CMK (cell line): ENCODE results near the gene ALKBH4.
"Not testable (repeated sequence)": the region's sequence is repeated elsewhere in the genome, so short reads cannot be mapped to it uniquely, and the experiment has no call there.

ENCODE experiments used
- DNase-seq: peaks from one replicate; pipeline ENCODE4 v3.0.0-alpha.2; 2010; ENCODE audit warnings: low read depth

The ALKBH4 gene, protein sequence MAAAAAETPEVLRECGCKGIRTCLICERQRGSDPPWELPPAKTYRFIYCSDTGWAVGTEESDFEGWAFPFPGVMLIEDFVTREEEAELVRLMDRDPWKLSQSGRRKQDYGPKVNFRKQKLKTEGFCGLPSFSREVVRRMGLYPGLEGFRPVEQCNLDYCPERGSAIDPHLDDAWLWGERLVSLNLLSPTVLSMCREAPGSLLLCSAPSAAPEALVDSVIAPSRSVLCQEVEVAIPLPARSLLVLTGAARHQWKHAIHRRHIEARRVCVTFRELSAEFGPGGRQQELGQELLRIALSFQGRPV

DNA sequence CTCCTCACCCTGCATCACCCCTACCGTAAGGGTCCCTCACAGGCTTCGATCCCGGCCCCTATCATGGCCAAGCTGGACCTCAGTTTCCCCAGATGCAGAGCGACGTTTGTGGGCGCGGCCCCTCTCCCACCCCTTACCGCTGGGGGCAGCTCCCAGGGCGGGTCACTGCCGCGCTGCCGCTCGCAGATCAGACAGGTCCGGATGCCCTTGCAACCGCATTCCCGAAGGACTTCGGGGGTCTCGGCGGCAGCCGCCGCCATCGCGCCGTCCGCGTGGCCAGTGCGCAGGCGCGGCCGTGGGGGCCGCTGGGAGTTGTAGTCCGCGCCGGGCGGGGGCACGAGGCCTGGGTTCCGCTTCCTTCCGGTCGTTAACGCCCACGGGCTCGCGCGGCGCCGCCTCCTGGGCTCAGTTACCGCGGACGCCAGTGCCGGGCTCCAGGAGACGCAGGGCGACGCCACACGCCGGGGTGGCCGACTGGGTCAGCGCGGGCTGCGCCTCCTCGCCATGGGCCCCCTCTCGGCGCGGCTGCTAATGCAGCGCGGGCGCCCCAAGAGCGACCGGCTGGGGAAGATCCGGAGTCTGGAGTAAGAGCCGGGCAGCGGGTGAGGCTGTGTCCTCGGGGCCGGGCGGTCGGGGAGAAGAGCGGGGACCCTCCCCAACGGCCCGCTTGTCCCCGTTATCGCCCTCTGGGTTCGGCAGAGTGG, at the start of gene ALKBH4, which contains the start of gene LRWD1:
ALKBH4 (minus strand) TSS at position 287 of the 704 bp plus-strand sequence; CDS start at position 260, 27 bp downstream.
LRWD1 (plus strand) TSS at position 408 of the 704 bp plus-strand sequence; CDS start at position 505, 97 bp downstream.
- peak; percentile 90 for DNase-seq

DNA sequence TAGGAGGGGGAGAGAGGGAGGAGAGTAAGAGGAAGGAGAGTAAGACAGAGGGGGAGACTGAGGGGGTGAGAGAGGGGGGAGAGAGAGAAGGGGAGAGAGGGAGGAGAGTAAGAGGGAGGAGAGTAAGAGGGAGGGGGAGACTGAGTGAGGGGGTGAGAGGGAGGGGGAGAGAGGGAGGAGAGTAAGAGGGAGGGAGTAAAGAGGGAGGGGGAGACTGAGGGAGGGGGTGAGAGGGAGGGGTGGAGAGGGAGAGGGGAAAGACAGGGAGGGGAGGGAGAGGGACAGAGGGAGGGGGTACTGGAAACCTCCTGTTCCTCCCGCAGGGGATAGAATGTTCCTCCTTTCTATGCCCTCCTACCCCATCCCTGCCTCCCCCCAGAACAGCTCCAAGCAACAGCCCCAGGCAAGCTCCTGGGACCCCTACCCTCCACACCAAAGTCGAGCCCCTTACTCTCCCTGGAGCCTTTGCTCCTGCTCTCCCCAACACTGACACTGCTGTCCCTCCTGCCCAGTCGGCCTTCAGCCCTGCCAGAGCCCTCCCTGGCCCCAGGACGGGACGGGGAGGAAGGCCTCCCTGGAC, 48.1 kb upstream of the ALKBH4 start:
- peak; percentile 100 for DNase-seq

DNA sequence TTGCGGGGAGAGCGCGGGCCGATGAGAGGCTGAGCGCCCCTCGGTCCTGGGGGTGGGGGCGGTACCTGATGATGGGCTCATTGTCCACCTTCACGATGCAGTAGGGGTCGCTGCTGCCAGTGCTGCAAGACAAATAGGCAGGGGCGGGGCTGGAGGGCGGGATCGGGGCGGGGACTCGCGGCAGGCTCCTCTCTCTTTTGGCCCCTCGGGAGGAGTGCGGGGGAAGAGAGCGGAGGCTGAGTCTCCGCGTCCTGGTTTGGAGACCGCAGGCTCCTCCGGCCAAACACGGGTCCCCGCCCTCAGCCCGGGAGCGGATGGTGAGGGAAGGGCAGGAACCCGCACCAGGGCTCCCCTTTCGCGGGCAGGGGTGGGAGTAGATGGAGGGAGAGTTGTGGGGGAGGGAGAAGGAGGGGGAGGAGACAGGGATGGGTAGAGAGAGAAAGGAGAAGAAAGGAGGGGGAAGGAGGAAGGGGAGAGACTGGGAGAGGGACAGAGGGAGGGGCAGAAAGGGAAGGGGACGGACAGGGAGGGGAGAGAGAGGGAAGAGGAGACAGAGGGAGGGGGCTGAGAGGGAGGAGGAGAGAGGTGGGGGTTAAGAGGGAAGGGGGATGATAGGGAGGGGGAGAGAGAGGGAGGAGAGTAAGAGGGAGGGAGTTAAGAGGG, 47.3 kb upstream of the ALKBH4 start:
- DNase-seq, result not testable (repeated sequence)

DNA sequence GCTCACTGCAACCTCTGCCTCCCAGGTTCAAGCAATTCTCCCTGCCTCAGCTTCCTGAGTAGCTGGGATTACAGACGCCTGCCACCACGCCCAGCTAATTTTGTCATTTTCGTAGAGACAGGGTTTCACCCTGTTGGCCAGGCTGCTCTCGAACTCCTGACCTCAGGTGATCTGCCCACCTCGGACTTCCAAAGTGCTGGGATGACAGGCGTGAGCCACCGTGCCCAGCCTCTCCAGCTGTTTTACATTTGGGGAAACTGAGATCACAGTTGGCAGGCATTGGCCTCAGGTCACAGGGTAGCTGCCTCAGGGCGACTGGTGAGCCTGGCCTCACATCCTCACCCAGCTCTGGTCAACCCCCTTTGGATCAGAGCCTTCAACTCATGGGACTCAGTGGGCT, 45.9 kb upstream of the ALKBH4 start:
- not testable (repeated sequence) for DNase-seq

DNA sequence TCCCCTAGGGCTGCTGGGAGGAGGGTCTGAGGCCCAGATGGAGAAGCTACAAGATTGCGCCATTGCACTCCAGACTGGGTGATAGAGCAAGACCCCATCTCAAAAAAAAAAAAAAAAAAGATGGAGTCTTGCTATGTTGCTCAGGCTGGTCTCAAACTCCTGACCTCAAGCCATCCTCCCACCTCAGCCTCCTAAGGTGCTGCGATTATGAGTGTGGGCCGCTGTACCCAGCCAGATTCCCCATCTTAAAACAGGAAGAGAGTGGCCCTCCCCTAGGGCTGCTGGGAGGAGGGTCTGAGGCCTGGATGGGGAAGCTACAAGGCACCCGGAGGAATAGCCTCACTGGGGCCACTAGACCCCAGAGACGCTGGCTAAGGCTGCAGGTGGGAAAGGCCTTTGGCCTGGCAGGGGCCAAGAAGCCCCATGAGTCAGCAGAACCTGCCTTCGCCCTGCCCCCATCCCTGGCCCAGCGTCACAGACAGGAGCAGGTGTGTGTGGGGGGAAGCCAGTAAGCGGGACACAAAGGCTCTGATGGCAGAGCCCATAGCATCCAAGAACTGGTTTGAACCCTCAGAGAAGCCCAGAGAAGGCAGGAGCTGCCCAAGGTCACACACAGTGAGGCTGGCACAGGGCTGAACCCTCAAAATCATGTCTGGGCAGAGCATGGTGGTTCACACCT, 42.9 kb upstream of the ALKBH4 start:
- DNase-seq, result not testable (repeated sequence)

DNA sequence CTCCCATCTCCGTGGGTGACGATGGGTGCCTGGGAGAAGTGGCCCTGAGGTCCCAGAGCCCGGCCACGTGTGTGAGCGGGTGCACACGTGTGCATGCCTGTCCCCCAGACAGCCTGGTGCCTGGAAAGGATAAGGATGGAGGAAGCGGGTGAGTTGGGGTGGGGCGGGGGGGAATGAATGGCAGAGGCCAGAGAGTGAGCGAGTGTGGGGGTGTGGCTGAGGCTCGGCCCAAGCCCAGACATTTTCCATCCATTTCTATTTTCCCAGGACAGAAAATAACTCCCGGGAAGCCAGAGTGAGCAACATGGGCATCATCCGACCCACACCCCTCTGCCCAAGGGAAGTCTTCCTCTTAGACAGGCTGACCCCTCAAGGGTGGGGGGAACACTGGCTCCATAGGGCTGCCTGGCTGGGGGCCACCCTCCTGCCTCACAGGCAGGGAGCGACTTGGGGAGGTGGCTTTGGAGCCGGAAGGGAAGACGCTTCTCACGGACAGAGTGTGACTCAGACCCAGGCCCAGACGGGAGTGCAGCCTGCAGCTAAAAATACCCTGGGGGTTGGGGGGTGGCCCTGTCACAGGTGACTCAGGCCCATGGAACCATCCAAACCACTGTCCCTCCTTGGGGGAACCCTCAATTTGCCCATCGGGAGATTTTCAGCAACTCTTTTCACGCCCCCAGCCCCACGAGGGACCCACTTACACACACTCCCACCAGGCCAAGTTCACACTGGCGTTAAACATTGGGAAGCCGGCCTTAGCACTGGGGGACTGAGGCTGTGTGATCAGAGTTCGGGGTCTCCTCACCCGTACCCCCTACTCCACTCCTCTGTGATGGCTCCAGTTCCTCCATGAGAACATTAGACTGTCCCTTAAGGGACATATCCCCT, 40.9 kb upstream of the ALKBH4 start:
- DNase-seq, result not testable (repeated sequence)

DNA sequence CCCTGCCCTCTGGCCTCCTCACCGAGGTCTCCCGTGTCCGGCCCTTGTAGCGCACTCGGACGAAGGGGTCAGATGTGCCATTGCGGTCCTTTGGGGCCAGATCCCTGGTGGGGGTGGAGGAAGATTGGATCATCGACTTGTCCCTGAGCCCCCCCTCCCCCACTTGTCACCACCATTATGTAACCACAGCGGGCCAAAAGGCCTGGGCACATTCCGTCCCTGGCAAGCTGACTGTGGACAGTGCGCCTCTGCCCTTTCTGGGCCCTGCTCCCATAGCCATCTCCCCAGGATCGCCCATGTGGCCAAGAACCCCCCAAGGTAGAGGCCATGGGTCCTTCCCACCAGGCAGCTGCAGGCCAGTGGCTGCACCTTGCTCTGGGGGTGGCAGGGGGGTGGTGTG, 38.5 kb upstream of the ALKBH4 start:
- not testable (repeated sequence) for DNase-seq

DNA sequence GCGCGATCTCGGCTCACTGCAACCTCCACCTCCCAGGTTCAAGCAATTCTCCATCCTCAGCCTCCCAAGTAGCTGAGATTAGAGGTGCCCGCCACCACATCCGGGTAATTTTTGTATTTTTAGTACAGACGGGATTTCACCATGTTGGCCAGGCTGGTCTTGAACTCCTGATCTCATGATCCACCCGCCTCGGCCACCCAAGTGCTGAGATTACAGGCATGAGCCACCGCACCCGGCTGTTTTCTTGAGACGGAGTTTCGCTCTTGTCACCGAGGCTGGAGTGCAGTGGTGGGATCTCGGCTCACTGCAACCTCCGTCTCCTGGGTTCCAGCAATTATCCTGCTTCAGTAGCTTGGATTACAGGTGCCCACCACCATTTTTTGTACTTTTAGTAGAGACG, 33.7 kb upstream of the ALKBH4 start:
- DNase-seq, result not testable (repeated sequence)

DNA sequence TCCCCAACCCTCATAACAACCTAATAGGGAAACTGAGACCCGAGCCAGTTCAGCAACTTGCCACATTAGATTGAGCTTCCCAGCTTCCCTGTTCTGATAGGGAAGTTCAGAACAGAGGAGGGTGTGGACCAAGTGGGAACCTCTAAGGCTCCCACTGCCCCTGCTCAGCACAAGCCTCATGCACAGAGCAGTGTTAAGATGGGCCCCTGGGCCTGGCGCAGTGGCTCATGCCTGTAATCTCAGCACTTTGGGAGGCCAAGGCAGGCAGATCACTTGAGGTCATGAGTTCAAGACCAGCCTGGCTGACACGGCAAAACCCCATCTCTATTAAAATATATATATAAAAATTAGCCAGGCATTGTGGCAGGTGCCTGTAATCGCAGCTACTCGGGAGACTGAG, 32.6 kb upstream of the ALKBH4 start:
- DNase-seq, result not testable (repeated sequence)

DNA sequence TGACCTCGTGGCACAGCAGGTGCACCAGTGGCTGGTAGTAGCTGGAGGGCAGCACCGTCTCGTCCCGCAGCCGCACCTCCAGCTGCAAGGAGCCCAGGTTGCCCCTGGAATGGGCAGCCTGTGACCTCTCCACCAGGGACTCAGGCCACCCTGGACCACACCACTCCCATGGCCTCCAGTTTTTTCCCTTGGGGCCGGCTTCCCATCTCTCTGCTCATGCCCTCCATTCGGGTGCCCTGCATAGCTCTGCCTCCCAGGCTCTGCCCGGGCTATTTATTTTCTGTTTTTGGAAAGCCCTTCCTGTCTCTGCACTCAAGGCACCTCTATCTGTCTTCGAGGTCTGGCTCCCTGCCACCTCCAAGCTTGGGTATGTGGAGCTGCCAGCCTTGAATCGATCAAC, 32.2 kb upstream of the ALKBH4 start:
- not testable (repeated sequence) for DNase-seq

DNA sequence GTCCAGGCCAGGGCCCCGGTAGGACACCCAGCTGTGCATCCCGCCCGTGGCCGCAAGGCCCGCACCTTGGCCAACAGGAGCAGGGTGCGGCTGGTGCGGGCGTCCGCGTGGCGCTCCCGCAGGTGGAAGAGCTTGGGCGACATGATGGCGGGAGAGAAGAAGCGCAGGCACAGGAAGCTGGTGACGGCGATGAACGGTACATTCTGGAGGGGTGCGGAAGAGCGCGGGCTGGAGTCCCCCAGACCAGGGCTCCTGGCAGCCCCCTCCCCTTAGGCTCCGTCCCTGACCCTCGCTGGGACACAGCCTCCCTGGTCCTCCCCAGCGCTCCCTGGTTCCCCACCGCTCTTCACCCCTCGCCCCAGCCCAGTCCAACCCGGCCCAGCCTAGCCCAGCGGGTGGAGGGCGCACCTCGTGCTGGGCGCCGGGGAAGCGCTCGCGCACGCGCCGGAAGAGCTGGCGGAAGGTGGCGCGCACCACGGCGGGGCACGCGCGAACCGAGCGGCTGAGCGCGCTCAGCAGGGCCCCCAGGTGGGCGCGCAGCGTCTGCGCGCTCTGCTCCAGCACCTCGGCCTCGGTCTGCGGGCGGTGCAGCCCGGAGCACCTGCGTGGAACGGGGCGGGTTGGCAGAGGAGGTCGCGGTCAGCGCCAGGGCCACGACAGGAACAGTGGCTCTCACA, 29.9 kb upstream of the ALKBH4 start:
- DNase-seq, result not testable (repeated sequence)

DNA sequence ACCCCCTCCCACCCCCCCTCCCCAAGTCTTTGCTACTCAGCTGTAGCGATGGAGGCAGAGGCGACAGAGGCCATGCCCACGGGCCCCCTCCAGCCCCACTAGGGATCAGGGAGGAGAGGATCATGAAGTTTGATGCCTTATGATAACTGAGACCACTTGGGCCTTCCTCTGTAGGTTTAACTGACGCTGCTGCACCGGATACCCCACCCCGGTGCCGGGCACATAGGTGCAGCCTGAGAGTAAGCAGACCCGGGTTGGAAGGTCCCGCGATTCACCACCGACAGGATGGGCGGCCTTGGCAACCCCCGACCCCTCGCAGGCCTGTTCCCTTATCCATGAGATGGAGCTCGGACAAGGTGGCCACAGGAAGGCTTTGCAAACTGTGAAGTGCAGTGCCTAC, 29.4 kb upstream of the ALKBH4 start:
- DNase-seq, result not testable (repeated sequence)

DNA sequence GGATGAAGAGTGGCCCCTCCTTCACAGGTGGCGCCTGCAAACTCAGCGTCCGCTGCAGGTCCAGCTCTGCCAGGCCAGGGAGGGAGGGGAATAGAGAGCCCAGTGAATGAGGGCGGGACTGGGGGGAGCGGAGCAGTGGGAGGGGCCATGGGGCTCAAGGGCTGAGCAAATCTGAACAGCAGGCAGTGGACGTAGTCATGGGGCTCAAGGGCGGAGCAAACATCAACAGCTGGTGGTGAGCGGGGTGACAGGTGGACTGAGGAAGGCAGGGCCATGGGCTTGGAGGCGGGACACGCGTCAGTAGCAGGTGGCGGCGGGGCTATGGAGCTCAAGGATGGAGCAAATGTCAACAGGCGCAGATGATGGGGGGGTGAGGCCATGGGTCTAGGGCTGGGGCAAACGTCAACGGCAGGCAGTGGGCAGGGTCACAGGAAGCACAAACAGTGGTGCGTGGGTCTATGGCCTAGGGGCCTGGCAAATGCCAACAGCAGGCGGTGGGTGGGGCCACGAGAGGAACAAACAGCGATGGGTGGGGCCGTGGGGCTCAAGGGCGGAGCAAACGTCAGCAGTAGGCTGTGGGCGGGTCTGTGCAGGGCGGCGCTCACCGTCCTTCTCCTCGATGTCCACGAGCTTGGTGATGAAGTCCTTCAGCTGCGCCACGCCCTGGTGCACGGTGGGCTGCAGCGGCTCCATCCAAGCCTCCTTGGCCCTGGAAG, 28.7 kb upstream of the ALKBH4 start:
- DNase-seq, result not testable (repeated sequence)

DNA sequence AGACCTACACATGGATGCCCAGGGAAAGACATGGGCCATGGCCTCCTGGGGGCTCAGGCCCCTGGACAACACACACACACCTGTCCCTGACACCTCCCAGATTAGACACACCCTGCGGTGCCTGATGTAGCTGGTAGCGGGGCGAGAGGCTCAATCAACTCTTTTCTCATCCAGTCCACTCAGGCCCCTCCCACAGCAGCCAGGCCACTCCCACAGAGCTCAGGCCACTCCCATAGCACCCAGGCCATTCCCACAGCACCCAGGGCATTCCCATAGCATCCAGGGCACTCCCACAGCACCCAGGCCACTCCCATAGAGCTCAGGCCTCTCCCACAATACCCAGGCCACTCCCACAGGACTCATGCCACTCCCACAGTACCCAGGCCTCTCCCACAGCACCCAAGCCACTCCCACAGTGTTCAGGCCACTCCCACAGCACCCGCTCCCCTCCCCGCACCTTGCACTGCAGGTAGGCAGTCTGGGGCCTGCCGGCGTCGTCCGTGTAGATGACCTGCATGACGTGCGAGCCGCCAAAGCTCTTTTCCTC, 25.9 kb upstream of the ALKBH4 start:
- DNase-seq, result not testable (repeated sequence)

DNA sequence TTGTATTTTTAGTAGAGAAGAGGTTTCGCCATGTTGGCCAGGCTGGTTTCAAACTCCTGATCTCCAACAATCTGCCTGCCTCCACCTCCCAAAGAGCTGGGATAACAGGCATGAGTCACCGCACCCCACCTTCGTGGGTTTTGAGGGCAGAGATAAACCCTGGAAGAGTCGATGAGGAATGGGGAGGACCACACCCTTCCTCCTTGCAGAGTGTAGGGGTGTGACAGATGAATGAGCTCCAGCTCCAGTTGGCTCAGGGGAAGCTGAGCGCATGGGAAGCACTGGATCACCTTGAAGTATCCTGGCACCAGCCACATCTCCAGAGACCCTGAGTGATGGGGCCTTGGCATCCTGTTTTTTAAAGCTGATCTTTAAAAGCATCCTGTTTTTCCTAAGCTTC, 19.7 kb upstream of the ALKBH4 start:
- not testable (repeated sequence) for DNase-seq

DNA sequence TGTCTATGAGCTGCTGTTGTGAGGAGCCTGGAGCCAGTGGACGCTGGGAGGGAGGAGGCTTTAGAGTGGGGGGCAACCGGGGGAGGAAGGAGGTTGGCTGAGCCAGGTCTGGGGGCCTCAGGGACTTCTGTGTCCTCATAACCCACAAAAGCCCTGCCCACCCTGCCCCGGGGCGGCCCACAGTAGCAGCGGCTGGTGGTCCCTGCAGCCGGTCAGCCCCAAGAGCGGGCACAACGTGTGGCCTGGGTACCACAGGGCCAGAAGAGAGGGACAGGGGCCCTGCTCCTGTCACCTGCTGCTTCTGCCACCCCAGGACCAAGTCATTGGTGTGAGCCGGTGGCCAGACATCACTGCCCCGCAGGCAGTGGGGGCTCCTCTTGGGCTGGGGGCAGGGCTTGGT, 17.3 kb upstream of the ALKBH4 start:
- not testable (repeated sequence) for DNase-seq

DNA sequence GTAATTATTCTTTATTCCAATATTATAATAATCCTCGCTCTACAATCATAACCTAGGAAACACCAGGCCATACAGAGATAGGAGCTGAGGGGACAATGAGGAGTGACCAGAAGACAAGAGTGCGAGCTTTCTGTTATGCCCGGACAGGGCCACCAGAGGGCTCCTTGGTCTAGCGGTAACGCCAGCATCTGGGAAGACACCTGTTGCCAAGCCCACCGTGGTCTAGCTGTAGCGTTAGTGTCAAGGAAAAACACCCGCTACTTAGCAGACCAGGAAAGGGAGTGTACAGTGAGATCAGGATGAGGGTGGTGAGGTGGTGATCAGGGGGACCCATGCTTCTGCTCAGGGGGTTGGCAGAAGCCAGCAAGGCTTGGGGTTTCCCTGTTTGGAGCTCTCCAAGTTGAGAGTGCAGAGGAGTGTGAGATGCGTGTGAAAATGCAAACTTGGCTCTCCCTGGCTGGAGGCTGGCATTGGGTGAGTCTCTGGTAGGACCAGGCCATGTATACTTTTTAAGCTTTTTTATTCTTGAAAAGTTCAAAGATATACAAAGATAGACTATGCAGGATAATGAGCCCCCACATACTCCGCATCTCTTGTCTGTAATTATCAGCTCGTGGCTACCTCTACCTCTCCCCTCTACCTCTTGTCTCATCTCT, 15.4 kb upstream of the ALKBH4 start:
- not testable (repeated sequence) for DNase-seq

DNA sequence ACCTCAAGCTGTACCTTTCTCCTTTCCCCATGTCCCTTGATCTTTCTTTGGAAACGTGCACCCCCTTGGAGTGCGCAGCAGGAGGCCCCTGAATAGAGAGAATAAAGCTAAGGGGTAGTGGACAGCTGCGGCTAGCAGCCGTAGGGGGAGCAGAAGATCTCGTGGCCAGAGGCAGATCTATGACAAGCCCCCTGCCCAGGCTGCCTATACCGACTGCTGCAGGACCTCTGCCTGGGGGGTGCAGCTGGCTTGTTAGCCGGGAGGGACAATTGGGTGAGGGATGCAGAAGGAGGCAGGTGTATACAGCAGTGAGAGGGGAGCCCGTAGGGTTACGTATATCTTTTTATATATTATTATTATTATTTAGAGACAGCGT, 14.5 kb upstream of the ALKBH4 start:
- not testable (repeated sequence) for DNase-seq
